ENCODE measurements around the gene RAB36.

The RAB36 gene

DNA sequence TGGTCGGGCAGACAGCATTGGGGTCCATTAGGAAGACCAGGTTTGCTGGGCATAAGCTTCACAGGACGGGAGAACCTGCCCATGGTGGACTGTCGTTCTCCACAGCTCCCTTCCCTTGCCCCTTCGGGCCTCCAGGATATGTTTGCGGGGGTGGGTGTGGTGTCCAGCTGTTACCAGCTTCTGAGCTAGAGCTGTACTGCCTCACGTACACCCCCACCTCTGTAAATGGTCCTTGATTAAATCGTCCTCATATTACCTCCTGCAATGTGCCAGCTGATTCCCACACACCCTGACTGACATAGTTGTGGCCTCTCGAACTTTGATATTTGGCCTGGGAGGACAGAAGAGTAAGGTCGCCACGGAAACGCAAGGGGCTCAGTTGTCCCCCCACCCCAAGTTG is 18.8 kb downstream of the RAB36 start:
- no peak overlapping the region for H3K27ac Mint-ChIP-seq
- H3K36me3 Mint-ChIP-seq (ENCODE audit: low read depth) = no peaks in the 10 kb centered on the region
- peaks cover 3% of the 10 kb centered on the region for H3K27me3 Mint-ChIP-seq (ENCODE audit: low read depth)

DNA sequence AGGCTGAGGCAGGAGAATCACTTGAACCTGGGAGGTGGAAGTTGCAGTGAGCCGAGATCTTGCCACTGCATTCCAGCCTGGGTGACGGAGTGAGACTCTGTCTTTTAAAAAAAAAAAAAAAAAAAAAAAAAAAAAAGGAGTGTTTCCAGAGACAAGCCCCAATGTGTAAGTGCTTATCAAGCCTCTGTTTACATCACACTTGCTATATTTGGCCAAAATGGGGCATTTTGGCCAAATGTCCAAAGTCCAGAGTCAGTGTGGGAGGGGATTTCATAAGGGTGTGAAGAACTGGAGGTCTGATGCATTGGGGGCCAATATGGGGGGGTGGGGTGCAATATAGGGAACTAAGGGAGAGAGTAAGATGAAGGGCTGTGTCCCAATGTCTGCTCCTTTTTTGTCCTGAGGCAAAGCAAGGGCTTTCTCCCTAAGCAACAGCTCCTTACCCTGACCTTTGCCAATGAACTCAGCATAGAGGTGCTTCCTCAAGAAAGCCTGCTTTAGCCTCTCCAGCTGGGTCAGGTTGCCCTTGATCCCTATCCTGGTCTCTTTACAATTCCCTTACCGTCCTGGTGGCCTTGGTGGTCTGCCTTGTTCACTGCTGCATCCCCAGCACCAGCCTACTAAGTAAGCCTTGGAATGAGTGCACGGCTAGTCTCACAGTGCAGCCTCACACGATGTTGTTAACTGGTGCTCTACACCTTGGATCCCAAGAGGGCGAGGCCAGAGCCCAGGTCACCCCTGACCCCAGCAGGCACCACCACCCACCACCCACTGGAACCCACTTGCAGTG is 21.0 kb downstream of the RAB36 start:
- H3K9me3 Mint-ChIP-seq = no peaks in the 10 kb centered on the region
- H3K4me3 Mint-ChIP-seq = no peak overlapping the region
- no peaks in the 10 kb centered on the region for H3K4me1 Mint-ChIP-seq
- H3K36me3 Mint-ChIP-seq (ENCODE audit: low read depth) = no peaks in the 10 kb centered on the region
- TF ChIP-seq, protein P1, sequence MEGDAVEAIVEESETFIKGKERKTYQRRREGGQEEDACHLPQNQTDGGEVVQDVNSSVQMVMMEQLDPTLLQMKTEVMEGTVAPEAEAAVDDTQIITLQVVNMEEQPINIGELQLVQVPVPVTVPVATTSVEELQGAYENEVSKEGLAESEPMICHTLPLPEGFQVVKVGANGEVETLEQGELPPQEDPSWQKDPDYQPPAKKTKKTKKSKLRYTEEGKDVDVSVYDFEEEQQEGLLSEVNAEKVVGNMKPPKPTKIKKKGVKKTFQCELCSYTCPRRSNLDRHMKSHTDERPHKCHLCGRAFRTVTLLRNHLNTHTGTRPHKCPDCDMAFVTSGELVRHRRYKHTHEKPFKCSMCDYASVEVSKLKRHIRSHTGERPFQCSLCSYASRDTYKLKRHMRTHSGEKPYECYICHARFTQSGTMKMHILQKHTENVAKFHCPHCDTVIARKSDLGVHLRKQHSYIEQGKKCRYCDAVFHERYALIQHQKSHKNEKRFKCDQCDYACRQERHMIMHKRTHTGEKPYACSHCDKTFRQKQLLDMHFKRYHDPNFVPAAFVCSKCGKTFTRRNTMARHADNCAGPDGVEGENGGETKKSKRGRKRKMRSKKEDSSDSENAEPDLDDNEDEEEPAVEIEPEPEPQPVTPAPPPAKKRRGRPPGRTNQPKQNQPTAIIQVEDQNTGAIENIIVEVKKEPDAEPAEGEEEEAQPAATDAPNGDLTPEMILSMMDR (IDR thresholded peaks at IDR 0.05; ENCODE audit: unreplicated experiment in 3 of 3) = no peak
- peaks cover 3% of the 10 kb centered on the region for H3K27me3 Mint-ChIP-seq (ENCODE audit: low read depth)
- H3K27ac Mint-ChIP-seq = no peak overlapping the region

More for the DNA sequence above, 18.8 kb downstream of the RAB36 start:
- no peaks in the 10 kb centered on the region for H3K4me1 Mint-ChIP-seq
- no peak overlapping the region for H3K4me3 Mint-ChIP-seq
- H3K9me3 Mint-ChIP-seq = no peaks in the 10 kb centered on the region
- TF ChIP-seq, protein P1 (IDR thresholded peaks at IDR 0.05; ENCODE audit: unreplicated experiment in 3 of 3) = no peak

DNA sequence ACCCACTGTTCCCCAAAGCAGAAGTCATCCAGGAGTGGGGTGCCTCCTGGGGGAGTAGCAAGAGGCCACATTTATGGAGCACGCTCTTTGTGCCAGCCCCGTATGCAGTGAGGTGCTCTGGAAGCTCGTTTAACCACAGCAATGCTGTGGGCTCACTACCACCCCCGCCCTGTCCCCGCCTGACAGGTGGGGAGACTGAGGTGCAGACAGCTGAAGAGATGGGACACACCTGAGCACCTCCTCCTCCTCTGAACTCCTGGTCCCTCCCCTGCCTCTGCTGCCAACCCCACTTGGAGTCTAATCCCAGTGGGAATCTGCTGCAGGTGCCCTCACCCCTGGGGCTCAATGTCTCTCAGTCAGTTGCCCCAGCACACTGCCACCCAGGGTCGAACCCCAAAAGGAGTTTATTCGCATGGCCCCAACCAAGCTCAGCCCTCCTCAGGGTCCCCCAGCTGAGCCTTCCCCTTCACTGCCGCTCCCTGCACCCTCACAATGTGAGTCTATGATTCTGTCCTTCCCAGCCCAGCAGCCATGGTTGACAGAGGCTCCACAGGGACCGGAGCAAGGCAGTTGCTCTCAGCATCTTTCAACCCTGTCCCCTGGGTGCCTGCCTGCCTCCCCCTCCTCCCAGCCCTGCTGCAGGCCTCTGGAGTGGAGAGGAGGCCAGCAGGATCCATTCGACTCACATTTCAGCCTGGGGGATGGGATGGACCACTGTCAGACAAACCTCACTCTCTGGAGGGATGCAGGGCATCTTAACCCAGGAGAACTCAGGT is 21.8 kb downstream of the RAB36 start:
- TF ChIP-seq, protein P1 (IDR thresholded peaks at IDR 0.05; ENCODE audit: unreplicated experiment in 3 of 3) = no peak
- peaks cover 3% of the 10 kb centered on the region for H3K27me3 Mint-ChIP-seq (ENCODE audit: low read depth)
- no peak overlapping the region for H3K4me3 Mint-ChIP-seq
- H3K4me1 Mint-ChIP-seq = no peaks in the 10 kb centered on the region
- no peaks in the 10 kb centered on the region for H3K36me3 Mint-ChIP-seq (ENCODE audit: low read depth)
- H3K9me3 Mint-ChIP-seq = no peaks in the 10 kb centered on the region
- peak overlapping the region in 1 of 3 experiments; percentile 32 for H3K27ac Mint-ChIP-seq

DNA sequence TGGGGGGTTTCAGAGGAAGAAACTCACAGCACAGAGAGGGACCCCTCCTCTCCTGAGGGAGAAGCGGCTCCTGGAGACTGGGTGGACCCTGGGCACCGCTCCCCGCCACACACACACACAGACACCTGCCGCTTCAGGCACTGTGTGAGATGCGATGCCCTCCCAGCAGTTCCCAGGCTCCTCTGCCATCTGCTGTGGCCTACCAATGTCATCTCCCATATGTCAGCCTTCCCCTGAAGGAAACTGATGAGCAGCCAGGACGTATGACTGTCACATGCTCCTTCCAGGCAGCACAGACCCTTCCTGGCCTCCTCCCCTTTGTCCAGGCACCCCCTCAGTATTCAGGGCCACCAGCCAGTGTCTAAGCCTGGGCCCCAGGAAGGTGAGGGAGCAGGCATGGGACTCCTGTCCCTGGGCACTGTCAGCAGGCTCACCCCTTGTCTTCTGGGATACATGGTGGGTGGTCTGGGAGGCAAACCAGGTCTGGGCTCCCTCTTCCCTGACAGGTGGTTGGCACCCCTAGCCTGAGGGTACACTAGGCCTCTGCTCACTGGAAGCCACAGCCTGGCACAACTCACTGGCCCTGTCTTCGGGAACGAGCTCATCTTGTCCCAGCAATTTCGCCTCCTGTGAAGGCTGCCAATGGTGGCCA is 23.2 kb downstream of the RAB36 start:
- Mint-ChIP-seq H3K27me3 (ENCODE audit: low read depth) (peaks cover 3% of the 10 kb centered on the region), H3K4me1 (no peaks in the 10 kb centered on the region), H3K4me3 (no peak overlapping the region), H3K9me3 (no peaks in the 10 kb centered on the region), H3K36me3 (ENCODE audit: low read depth) (no peaks in the 10 kb centered on the region), H3K27ac (no peak overlapping the region)
- TF ChIP-seq, protein P1 (IDR thresholded peaks at IDR 0.05; ENCODE audit: unreplicated experiment in 3 of 3) = no peak

DNA sequence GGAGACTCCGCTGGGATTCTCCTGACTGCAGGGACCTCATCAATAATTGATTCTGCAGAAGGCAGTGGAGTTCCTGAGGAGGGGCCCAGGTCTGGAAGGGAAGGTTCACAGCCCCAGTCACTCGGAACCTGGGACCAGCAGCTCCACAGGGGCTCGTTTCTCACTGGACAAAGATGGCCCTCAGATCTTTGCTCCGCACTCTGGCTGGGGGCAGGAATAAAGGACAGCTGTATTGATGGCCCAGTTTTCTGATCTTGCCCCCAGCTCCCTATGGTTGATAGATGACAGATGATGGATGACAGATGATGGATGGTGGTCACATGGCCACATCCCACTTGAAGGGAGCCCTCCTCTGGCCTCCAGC is 23.7 kb downstream of the RAB36 start:
- Mint-ChIP-seq H3K36me3 (ENCODE audit: low read depth) (peaks cover 3% of the 10 kb centered on the region), H3K9me3 (no peaks in the 10 kb centered on the region), H3K27me3 (ENCODE audit: low read depth) (peaks cover 4% of the 10 kb centered on the region), H3K27ac (no peak overlapping the region), H3K4me3 (no peak overlapping the region), H3K4me1 (no peaks in the 10 kb centered on the region)
- TF ChIP-seq, protein P1 (IDR thresholded peaks at IDR 0.05; ENCODE audit: unreplicated experiment in 3 of 3) = no peak
